HepG2 (cell line): Measurements from ENCODE around the gene CLDN9. TPM values are rescaled to one million over a fixed set of nuclear protein-coding genes. Genes with fewer than 3 reads are reported as not detected.

Experiments
- ELF3 ChIP-seq: IDR thresholded peaks from 2 replicates; pipeline ENCODE4 v1.6.1; 2016; ENCODE audit warnings: missing genetic modification reagents, missing compliant biosample characterization
- FOSL2 ChIP-seq: sonication (generic); formaldehyde crosslinking; IDR thresholded peaks from 2 replicates; pipeline ENCODE4 v1.4.0; 2020; ENCODE audit warnings: missing genetic modification reagents
- FOXA3 ChIP-seq: IDR thresholded peaks from 2 replicates; pipeline ENCODE4 v1.6.1; 2016; ENCODE audit warnings: missing genetic modification reagents, missing compliant biosample characterization
- HDAC1 ChIP-seq: sonication (generic); formaldehyde crosslinking; IDR thresholded peaks from 2 replicates; pipeline ENCODE4 v1.5.1; 2020; ENCODE audit warnings: mild to moderate bottlenecking, missing genetic modification reagents
- KDM5B ChIP-seq: sonication (generic); formaldehyde crosslinking; IDR thresholded peaks from 2 replicates; pipeline ENCODE4 v1.4.0; 2020; ENCODE audit warnings: missing genetic modification reagents, mild to moderate bottlenecking, borderline replicate concordance
- KLF12 ChIP-seq: sonication (generic); formaldehyde crosslinking; IDR thresholded peaks from 2 replicates; pipeline ENCODE4 v1.4.0; 2020; ENCODE audit warnings: missing genetic modification reagents, borderline replicate concordance
- KMT2B ChIP-seq: IDR thresholded peaks from 2 replicates; pipeline ENCODE4 v1.6.1; 2016; ENCODE audit warnings: missing genetic modification reagents, missing compliant biosample characterization
- SAP130 ChIP-seq: IDR thresholded peaks from 2 replicates; pipeline ENCODE4 v1.6.1; 2016; ENCODE audit warnings: low read depth
- SIN3B ChIP-seq: fragments of 150-350 bp; IDR thresholded peaks from 2 replicates; pipeline ENCODE4 v1.6.1; 2014; ENCODE audit warnings: low read length
- ZNF331 ChIP-seq: sonication (generic); formaldehyde crosslinking; IDR thresholded peaks from 2 replicates; pipeline ENCODE4 v1.4.0; 2020; ENCODE audit warnings: missing genetic modification reagents
- ZNF335 ChIP-seq: sonication (generic); formaldehyde crosslinking; IDR thresholded peaks from 2 replicates; pipeline ENCODE4 v1.4.0; 2020; ENCODE audit warnings: missing genetic modification reagents
- ZNF501 ChIP-seq: sonication (generic); formaldehyde crosslinking; IDR thresholded peaks from 2 replicates; pipeline ENCODE4 v1.5.1; 2020; ENCODE audit warnings: mild to moderate bottlenecking, moderate library complexity, missing genetic modification reagents
- polyA plus RNA-seq, 8 experiments: library from polyadenylated mRNA; depleted of rRNA in 3 of 8; stranded (reverse) in 7 of 8; unstranded in 1 of 8; fragments of >200 nt; fragmentation: Illumina TruSeq in 4 of 8; extraction: Trizol in 4 of 8; gene quantifications; 2 replicates each; pipeline versions ENCODE4 v1.2.1 to v1.2.3, GENCODE V29; 2011 to 2016; ENCODE audit warnings: low read depth in 4 of 8, missing spikeins in 1 of 8, mixed read lengths in 1 of 8; ENCODE audit not compliant: insufficient read depth in 1 of 8
- total RNA-seq, 5 experiments: library from RNA; depleted of rRNA; stranded (reverse); fragments of >200 nt; fragmentation: Illumina TruSeq; extraction: Trizol; gene quantifications; 2 replicates each; pipeline ENCODE4 v1.2.3, GENCODE V29; 2016; ENCODE audit warnings: low read depth in 1 of 5
- TF ChIP-seq, protein P1 (sequence below): sonication (generic); formaldehyde crosslinking; IDR thresholded peaks from 2 replicates; pipeline ENCODE4 v1.4.0; 2020; ENCODE audit warnings: mild to moderate bottlenecking, missing genetic modification reagents, borderline replicate concordance
- TF ChIP-seq, protein P2 (sequence below): sonication (generic); formaldehyde crosslinking; IDR thresholded peaks from 2 replicates; pipeline ENCODE4 v1.8.1; 2023; ENCODE audit warnings: mild to moderate bottlenecking, missing genetic modification reagents
- TF ChIP-seq, protein P3 (sequence below): IDR thresholded peaks from 2 replicates; pipeline ENCODE4 v1.6.1; 2016; ENCODE audit warnings: missing compliant biosample characterization, missing genetic modification reagents, borderline replicate concordance
- TF ChIP-seq, protein P4 (sequence below): sonication (generic); formaldehyde crosslinking; IDR thresholded peaks from 2 replicates; pipeline ENCODE4 v1.8.0; 2023; ENCODE audit warnings: mild to moderate bottlenecking, missing genetic modification reagents
- TF ChIP-seq, protein P5 (sequence below): sonication (generic); formaldehyde crosslinking; IDR thresholded peaks from 2 replicates; pipeline ENCODE4 v1.5.0; 2020; ENCODE audit warnings: mild to moderate bottlenecking, missing genetic modification reagents, borderline replicate concordance

The CLDN9 gene
- total and polyA plus RNA-seq, 2 of the 13 experiments (the other 11 are each of a cell fraction or from before 2014, with no cell fraction given), result 0.15 to 0.26 TPM

DNA sequence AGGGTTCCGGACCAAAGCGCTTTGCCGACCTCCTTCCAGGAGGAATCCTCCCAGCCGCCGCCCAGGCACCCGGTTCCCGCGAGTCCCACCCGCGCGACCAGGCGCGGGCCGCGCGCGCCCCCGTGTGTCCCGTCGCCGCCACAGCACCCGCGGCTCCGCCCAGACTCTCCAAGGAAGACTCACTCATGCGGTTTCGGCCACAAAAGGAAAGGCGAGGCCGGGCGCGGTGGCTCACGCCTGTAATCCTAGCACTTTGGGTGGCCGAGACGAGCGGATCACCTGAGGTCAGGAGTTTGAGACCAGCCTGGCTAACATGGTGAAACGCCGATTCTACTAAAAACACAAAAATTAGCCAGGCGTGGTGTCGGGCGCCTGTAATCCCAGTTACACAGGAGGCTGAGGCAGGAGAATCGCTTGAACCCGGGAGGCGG, 29.0 kb upstream of the CLDN9 start (continued):
- TF ChIP-seq, protein P1, sequence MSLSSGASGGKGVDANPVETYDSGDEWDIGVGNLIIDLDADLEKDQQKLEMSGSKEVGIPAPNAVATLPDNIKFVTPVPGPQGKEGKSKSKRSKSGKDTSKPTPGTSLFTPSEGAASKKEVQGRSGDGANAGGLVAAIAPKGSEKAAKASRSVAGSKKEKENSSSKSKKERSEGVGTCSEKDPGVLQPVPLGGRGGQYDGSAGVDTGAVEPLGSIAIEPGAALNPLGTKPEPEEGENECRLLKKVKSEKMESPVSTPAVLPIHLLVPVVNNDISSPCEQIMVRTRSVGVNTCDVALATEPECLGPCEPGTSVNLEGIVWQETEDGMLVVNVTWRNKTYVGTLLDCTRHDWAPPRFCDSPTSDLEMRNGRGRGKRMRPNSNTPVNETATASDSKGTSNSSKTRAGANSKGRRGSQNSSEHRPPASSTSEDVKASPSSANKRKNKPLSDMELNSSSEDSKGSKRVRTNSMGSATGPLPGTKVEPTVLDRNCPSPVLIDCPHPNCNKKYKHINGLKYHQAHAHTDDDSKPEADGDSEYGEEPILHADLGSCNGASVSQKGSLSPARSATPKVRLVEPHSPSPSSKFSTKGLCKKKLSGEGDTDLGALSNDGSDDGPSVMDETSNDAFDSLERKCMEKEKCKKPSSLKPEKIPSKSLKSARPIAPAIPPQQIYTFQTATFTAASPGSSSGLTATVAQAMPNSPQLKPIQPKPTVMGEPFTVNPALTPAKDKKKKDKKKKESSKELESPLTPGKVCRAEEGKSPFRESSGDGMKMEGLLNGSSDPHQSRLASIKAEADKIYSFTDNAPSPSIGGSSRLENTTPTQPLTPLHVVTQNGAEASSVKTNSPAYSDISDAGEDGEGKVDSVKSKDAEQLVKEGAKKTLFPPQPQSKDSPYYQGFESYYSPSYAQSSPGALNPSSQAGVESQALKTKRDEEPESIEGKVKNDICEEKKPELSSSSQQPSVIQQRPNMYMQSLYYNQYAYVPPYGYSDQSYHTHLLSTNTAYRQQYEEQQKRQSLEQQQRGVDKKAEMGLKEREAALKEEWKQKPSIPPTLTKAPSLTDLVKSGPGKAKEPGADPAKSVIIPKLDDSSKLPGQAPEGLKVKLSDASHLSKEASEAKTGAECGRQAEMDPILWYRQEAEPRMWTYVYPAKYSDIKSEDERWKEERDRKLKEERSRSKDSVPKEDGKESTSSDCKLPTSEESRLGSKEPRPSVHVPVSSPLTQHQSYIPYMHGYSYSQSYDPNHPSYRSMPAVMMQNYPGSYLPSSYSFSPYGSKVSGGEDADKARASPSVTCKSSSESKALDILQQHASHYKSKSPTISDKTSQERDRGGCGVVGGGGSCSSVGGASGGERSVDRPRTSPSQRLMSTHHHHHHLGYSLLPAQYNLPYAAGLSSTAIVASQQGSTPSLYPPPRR (CRISPR knock-in tag), result no peak
- TF ChIP-seq, protein P2, sequence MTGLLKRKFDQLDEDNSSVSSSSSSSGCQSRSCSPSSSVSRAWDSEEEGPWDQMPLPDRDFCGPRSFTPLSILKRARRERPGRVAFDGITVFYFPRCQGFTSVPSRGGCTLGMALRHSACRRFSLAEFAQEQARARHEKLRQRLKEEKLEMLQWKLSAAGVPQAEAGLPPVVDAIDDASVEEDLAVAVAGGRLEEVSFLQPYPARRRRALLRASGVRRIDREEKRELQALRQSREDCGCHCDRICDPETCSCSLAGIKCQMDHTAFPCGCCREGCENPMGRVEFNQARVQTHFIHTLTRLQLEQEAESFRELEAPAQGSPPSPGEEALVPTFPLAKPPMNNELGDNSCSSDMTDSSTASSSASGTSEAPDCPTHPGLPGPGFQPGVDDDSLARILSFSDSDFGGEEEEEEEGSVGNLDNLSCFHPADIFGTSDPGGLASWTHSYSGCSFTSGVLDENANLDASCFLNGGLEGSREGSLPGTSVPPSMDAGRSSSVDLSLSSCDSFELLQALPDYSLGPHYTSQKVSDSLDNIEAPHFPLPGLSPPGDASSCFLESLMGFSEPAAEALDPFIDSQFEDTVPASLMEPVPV (CRISPR knock-in tag), result 0 out of 2 replicates have a peak, but pooled peaks have one; percentile 41
- TF ChIP-seq ZNF501 (CRISPR knock-in tag), result peak; percentile 50; the same call in 1 of the 2 replicates
- peak; percentile 23; the same call in 1 of the 2 replicates for TF ChIP-seq FOSL2 (CRISPR knock-in tag)
- TF ChIP-seq SIN3B, result no peak
- 0 out of 2 replicates have a peak, but pooled peaks have one; percentile 7 for TF ChIP-seq FOXA3
- peak; percentile 39; the same call in 1 of the 2 replicates for TF ChIP-seq KLF12
- TF ChIP-seq, protein P3, sequence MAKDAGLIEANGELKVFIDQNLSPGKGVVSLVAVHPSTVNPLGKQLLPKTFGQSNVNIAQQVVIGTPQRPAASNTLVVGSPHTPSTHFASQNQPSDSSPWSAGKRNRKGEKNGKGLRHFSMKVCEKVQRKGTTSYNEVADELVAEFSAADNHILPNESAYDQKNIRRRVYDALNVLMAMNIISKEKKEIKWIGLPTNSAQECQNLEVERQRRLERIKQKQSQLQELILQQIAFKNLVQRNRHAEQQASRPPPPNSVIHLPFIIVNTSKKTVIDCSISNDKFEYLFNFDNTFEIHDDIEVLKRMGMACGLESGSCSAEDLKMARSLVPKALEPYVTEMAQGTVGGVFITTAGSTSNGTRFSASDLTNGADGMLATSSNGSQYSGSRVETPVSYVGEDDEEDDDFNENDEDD (CRISPR knock-in tag), result peak; percentile 56; the same call in 1 of the 2 replicates
- TF ChIP-seq, protein P4, sequence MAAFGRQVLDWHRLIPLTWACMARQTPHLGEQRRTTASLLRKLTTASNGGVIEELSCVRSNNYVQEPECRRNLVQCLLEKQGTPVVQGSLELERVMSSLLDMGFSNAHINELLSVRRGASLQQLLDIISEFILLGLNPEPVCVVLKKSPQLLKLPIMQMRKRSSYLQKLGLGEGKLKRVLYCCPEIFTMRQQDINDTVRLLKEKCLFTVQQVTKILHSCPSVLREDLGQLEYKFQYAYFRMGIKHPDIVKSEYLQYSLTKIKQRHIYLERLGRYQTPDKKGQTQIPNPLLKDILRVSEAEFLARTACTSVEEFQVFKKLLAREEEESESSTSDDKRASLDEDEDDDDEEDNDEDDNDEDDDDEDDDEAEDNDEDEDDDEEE (CRISPR knock-in tag), result peak; percentile 79; the same call in 1 of the 2 replicates
- TF ChIP-seq ELF3 (CRISPR knock-in tag), result 0 out of 2 replicates have a peak, but pooled peaks have one; percentile 12
- TF ChIP-seq KMT2B, result no peak
- peak; percentile 32; the same call in 1 of the 2 replicates for TF ChIP-seq KDM5B
- TF ChIP-seq HDAC1 (CRISPR knock-in tag), result 0 out of 2 replicates have a peak, but pooled peaks have one; percentile 30
- TF ChIP-seq ZNF335 (CRISPR knock-in tag), result no peak
- peak; percentile 54; the same call in 1 of the 2 replicates for TF ChIP-seq ZNF331 (CRISPR knock-in tag)
- TF ChIP-seq, protein P5, sequence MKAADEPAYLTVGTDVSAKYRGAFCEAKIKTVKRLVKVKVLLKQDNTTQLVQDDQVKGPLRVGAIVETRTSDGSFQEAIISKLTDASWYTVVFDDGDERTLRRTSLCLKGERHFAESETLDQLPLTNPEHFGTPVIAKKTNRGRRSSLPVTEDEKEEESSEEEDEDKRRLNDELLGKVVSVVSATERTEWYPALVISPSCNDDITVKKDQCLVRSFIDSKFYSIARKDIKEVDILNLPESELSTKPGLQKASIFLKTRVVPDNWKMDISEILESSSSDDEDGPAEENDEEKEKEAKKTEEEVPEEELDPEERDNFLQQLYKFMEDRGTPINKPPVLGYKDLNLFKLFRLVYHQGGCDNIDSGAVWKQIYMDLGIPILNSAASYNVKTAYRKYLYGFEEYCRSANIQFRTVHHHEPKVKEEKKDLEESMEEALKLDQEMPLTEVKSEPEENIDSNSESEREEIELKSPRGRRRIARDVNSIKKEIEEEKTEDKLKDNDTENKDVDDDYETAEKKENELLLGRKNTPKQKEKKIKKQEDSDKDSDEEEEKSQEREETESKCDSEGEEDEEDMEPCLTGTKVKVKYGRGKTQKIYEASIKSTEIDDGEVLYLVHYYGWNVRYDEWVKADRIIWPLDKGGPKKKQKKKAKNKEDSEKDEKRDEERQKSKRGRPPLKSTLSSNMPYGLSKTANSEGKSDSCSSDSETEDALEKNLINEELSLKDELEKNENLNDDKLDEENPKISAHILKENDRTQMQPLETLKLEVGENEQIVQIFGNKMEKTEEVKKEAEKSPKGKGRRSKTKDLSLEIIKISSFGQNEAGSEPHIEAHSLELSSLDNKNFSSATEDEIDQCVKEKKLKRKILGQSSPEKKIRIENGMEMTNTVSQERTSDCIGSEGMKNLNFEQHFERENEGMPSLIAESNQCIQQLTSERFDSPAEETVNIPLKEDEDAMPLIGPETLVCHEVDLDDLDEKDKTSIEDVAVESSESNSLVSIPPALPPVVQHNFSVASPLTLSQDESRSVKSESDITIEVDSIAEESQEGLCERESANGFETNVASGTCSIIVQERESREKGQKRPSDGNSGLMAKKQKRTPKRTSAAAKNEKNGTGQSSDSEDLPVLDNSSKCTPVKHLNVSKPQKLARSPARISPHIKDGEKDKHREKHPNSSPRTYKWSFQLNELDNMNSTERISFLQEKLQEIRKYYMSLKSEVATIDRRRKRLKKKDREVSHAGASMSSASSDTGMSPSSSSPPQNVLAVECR (CRISPR knock-in tag), result peak; percentile 25; the same call in 1 of the 2 replicates
- TF ChIP-seq SAP130 (CRISPR knock-in tag), result peak; percentile 49; the same call in 1 of the 2 replicates
